ENCODE measurements around the gene PHF20. TPM values are rescaled to one million over a fixed set of nuclear protein-coding genes. Genes with fewer than 3 reads are reported as not detected.

Gene PHF20
- polyA plus RNA-seq, 1 donor (not counting 4 experiments of a cell fraction or from before 2014, with no cell fraction given): 31.9 TPM

DNA sequence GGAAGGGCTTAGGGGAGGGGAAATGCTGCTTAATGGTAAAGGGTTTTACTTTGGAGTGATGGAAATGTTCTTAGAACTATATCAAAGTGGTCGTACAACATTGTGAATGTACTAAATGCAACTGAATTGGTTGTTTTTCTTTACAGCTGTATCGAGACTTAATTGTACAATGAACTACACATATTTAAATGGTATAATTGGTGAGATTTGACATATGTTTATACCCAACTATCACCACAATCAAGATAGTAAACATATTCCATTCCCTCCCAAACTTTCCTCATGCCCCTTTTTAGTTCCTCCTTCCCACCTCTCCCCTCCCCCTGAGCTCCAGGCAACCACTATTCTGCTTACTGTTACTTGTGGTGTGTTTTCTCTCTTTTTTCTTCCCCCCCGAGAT, 138.4 kb downstream of the PHF20 start:
- H4K20me1 ChIP-seq (ENCODE audit: control insufficient read depth, extremely low read depth, insufficient read depth, low read length): no peaks in the 10 kb centered on the region
- FAIRE-seq (no peak), DNase-seq (ENCODE audit: low read depth, low spot score) (no peak)
- dilution Hi-C loops (cut with MboI; ENCODE audit: extremely low pct_ligation_motif_present, low sequenced_read_pairs): no loop called here
- H3K9me3 ChIP-seq (ENCODE audit: control insufficient read depth, low read depth, low read length): no peaks in the 10 kb centered on the region
- H3K4me2 ChIP-seq (ENCODE audit: control insufficient read depth, extremely low read depth, insufficient read depth, low read depth, low read length): no peak overlapping the region
- no peak overlapping the region for H2AFZ ChIP-seq (ENCODE audit: control insufficient read depth, low read length)
- no peak for TF ChIP-seq EZH2 (IDR thresholded peaks at IDR 0.05; ENCODE audit: low read length)
- TF ChIP-seq, protein P1, sequence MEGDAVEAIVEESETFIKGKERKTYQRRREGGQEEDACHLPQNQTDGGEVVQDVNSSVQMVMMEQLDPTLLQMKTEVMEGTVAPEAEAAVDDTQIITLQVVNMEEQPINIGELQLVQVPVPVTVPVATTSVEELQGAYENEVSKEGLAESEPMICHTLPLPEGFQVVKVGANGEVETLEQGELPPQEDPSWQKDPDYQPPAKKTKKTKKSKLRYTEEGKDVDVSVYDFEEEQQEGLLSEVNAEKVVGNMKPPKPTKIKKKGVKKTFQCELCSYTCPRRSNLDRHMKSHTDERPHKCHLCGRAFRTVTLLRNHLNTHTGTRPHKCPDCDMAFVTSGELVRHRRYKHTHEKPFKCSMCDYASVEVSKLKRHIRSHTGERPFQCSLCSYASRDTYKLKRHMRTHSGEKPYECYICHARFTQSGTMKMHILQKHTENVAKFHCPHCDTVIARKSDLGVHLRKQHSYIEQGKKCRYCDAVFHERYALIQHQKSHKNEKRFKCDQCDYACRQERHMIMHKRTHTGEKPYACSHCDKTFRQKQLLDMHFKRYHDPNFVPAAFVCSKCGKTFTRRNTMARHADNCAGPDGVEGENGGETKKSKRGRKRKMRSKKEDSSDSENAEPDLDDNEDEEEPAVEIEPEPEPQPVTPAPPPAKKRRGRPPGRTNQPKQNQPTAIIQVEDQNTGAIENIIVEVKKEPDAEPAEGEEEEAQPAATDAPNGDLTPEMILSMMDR (optimal IDR thresholded peaks at IDR 0.05 in 1 of 3, IDR thresholded peaks at IDR 0.05 in 1 of 3, conservative IDR thresholded peaks at IDR 0.05 in 1 of 3; ENCODE audit: extremely low read depth in 1 of 3, insufficient read depth in 2 of 3, low read length in 3 of 3): no peak
- H3K27ac ChIP-seq (ENCODE audit: control insufficient read depth, insufficient read depth, low read length): no peak overlapping the region
- H3K36me3 ChIP-seq (ENCODE audit: control insufficient read depth in 2 of 2, extremely low read depth in 1 of 2, insufficient read depth in 2 of 2, low read length in 2 of 2): peaks cover 4 to 12% of the 10 kb centered on the region in 2 experiments
- H3K9ac ChIP-seq (ENCODE audit: control insufficient read depth, extremely low read depth, insufficient read depth, low read length): no peak overlapping the region
- no peaks in the 10 kb centered on the region for H3K27me3 ChIP-seq (ENCODE audit: control insufficient read depth, extremely low read depth, insufficient read depth, low read length)
- no peaks in the 10 kb centered on the region for H3K9me1 ChIP-seq (ENCODE audit: control insufficient read depth, extremely low read depth, insufficient read depth, low read length)
- no peak overlapping the region for H3K4me3 ChIP-seq (ENCODE audit: control insufficient read depth in 2 of 3, extremely low read depth in 1 of 3, insufficient read depth in 2 of 3, low read depth in 1 of 3, low read length in 3 of 3)
- H3K4me1 ChIP-seq (ENCODE audit: control insufficient read depth, extremely low read depth, insufficient read depth, low read length): no peaks in the 10 kb centered on the region
- H3K79me2 ChIP-seq (ENCODE audit: control insufficient read depth, insufficient read depth, low read length): no peaks in the 10 kb centered on the region

DNA sequence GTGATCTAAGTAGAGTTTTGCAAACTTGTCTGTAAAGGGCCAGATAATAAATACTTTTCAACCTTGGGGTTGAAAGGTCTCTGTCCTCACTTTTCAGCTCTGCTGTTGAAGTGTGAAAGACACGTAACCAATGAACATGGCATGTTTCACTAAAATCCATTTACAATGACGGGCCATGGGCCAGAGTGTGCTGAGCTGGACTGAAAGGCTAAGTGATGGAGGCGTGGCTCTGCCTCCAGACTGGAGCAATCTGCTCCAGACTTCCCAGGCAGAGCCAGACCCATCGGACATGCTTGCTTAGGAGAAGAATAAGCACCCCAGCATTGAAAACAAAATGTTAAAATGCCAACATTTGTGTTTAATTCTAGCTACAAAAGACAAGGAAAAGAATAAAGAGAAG, 141.1 kb downstream of the PHF20 start:
- TF ChIP-seq, protein P1 (optimal IDR thresholded peaks at IDR 0.05 in 1 of 3, IDR thresholded peaks at IDR 0.05 in 1 of 3, conservative IDR thresholded peaks at IDR 0.05 in 1 of 3; ENCODE audit: extremely low read depth in 1 of 3, insufficient read depth in 2 of 3, low read length in 3 of 3): no peak
- TF ChIP-seq EZH2 (IDR thresholded peaks at IDR 0.05; ENCODE audit: low read length): no peak
- H3K27me3 ChIP-seq (ENCODE audit: control insufficient read depth, extremely low read depth, insufficient read depth, low read length): no peaks in the 10 kb centered on the region
- dilution Hi-C loops (cut with MboI; ENCODE audit: extremely low pct_ligation_motif_present, low sequenced_read_pairs): no loop called here
- DNase-seq (ENCODE audit: low read depth, low spot score) (no peak), FAIRE-seq (no peak)
- H3K9me3 ChIP-seq (ENCODE audit: control insufficient read depth, low read depth, low read length): no peaks in the 10 kb centered on the region
- H3K36me3 ChIP-seq (ENCODE audit: control insufficient read depth in 2 of 2, extremely low read depth in 1 of 2, insufficient read depth in 2 of 2, low read length in 2 of 2): peaks cover 6 to 14% of the 10 kb centered on the region in 2 experiments
- H3K4me2 ChIP-seq (ENCODE audit: control insufficient read depth, extremely low read depth, insufficient read depth, low read depth, low read length): no peak overlapping the region
- H2AFZ ChIP-seq (ENCODE audit: control insufficient read depth, low read length): no peak overlapping the region
- H3K9me1 ChIP-seq (ENCODE audit: control insufficient read depth, extremely low read depth, insufficient read depth, low read length): no peaks in the 10 kb centered on the region
- H3K9ac ChIP-seq (ENCODE audit: control insufficient read depth, extremely low read depth, insufficient read depth, low read length): no peak overlapping the region
- no peaks in the 10 kb centered on the region for H3K79me2 ChIP-seq (ENCODE audit: control insufficient read depth, insufficient read depth, low read length)
- no peaks in the 10 kb centered on the region for H3K4me1 ChIP-seq (ENCODE audit: control insufficient read depth, extremely low read depth, insufficient read depth, low read length)
- no peak overlapping the region for H3K27ac ChIP-seq (ENCODE audit: control insufficient read depth, insufficient read depth, low read length)
- H4K20me1 ChIP-seq (ENCODE audit: control insufficient read depth, extremely low read depth, insufficient read depth, low read length): no peaks in the 10 kb centered on the region
- no peak overlapping the region for H3K4me3 ChIP-seq (ENCODE audit: control insufficient read depth in 2 of 3, extremely low read depth in 1 of 3, insufficient read depth in 2 of 3, low read depth in 1 of 3, low read length in 3 of 3)
